NB4 (cell line): ENCODE measurements around the gene ZNF480.
"Not testable (repeated sequence)": the region's sequence is repeated elsewhere in the genome, so short reads cannot be mapped to it uniquely, and the experiment has no call there.

Source experiments
- DNase-seq: peaks from one replicate; pipeline ENCODE4 v3.0.0; 2010; ENCODE audit warnings: low read depth
- H3K4me3 ChIP-seq: one replicate; pipeline ENCODE4 v1.5.1; 2011; ENCODE audit warnings: mild to moderate bottlenecking, low read depth, low read length, moderate library complexity
- MYC ChIP-seq: IDR thresholded peaks from 2 replicates; pipeline ENCODE4 v1.6.1; 2011; ENCODE audit warnings: low read depth, low read length
- POLR2A ChIP-seq: IDR thresholded peaks from 2 replicates; pipeline ENCODE4 v1.6.1; 2011; ENCODE audit warnings: mild to moderate bottlenecking; ENCODE audit not compliant: insufficient read length; ENCODE audit errors: extremely low read depth
- TF ChIP-seq, protein P1 (sequence below): IDR thresholded peaks from 2 replicates; pipeline ENCODE4 v1.6.1; 2011; ENCODE audit warnings: low read depth, low read length
- TF ChIP-seq, protein P2 (sequence below): IDR thresholded peaks from one replicate; pipeline ENCODE4 v1.5.1; 2012; ENCODE audit warnings: low read depth, low read length

Gene ZNF480

DNA sequence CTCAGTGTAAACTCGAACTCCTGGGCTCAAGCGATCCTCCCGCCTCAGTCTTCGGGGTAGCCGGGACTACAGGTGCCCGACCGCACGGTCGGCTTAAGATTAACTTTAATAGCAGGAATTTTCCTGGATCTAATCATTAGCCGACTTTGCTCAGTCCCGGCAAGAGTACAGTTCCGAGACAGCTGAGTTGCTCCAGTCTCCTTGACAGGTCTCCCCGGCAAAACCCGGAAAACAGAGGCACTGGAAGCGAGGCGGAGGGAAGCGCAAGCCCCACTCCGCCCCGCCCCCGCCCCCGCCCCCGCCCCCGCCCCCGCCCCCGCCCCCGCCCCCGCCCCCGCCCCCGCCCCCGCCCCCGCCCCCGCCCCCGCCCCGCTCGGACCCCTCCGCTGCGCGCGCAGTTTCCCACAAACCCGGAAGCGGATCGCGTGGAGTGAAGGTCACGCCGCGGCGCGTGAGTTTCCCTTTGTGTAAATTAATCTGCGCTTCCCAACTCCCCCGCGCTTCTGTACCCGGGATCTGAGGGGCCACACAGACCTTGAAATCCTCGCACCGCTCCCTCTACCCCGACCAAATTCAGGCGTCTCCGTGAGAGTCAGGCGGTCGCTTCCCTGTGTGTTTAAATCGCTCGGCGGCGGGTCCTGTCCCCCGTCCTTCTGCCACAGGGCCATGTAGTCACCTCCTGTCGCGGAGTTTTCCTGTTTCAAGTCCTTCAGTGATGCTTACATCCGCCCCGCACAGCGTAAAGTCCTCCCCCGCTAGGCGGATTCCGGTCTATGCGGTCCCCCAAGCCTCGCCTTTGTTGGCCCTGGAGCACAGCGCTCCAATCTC, at the start of gene ZNF480:
Gene ZNF480, plus strand, starts transcription at position 397 of the 828 bp plus-strand sequence. CDS start 3,244 bp downstream, outside the sequence.
- TF ChIP-seq, protein P1, sequence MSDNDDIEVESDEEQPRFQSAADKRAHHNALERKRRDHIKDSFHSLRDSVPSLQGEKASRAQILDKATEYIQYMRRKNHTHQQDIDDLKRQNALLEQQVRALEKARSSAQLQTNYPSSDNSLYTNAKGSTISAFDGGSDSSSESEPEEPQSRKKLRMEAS, result peak; percentile 33; the same call in 1 of the 2 replicates
- TF ChIP-seq POLR2A, result peak; percentile 80
- peak; percentile 40; the same call in 1 of the 2 replicates for TF ChIP-seq MYC
- TF ChIP-seq, protein P2, sequence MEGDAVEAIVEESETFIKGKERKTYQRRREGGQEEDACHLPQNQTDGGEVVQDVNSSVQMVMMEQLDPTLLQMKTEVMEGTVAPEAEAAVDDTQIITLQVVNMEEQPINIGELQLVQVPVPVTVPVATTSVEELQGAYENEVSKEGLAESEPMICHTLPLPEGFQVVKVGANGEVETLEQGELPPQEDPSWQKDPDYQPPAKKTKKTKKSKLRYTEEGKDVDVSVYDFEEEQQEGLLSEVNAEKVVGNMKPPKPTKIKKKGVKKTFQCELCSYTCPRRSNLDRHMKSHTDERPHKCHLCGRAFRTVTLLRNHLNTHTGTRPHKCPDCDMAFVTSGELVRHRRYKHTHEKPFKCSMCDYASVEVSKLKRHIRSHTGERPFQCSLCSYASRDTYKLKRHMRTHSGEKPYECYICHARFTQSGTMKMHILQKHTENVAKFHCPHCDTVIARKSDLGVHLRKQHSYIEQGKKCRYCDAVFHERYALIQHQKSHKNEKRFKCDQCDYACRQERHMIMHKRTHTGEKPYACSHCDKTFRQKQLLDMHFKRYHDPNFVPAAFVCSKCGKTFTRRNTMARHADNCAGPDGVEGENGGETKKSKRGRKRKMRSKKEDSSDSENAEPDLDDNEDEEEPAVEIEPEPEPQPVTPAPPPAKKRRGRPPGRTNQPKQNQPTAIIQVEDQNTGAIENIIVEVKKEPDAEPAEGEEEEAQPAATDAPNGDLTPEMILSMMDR, result no peak
- peak; percentile 78 for DNase-seq

DNA sequence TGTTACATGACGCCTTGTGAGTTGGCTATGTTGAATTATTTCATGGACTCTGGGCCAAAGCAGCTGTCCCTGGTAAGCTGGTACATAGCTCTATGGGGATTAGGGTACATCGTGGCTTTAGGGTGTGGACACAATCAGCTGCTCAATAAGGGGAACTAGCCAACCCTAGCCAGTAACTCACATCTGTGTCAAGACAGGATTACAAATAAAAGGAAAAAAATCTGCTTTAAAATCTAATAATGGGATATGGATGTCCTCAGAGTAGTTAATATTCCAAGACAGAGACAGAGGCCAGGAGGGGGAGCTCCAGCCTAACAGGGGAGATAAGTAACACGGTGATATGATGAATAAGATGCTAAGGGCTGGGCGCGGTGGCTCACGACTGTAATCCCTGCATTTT, 48.7 kb upstream of the ZNF480 start:
- H3K4me3 ChIP-seq, result no peak overlapping the region
- DNase-seq, result peak; percentile 69
- TF ChIP-seq MYC, result no peak
- TF ChIP-seq, protein P2, result peak; percentile 42
- TF ChIP-seq, protein P1, result no peak
- TF ChIP-seq POLR2A, result no peak

More for the DNA sequence above, at the start of gene ZNF480:
- H3K4me3 ChIP-seq, result peak within 1 kb of the TSS; percentile 83

GRCh38 chr19:52258426-52258825, 38.5 kb upstream of the ZNF480 start:
- H3K4me3 ChIP-seq, result no peak overlapping the region
- TF ChIP-seq, protein P2, result no peak
- no peak for TF ChIP-seq POLR2A
- TF ChIP-seq, protein P1, result no peak
- TF ChIP-seq MYC, result no peak
- DNase-seq, result no peak

GRCh38 chr19:52265556-52265955, 31.4 kb upstream of the ZNF480 start:
- H3K4me3 ChIP-seq, result not testable (repeated sequence)
- DNase-seq, result peak; percentile 12

- TF ChIP-seq MYC, result peak; percentile 78; the same call in 1 of the 2 replicates
- TF ChIP-seq, protein P1, result no peak; the same call in 1 of the 2 replicates
- TF ChIP-seq POLR2A, result peak; percentile 93
- H3K4me3 ChIP-seq, result peak within 1 kb of the TSS; percentile 96
- peak; percentile 97 for DNase-seq
Observed at GRCh38 chr19:52269338-52270261, 27.4 kb upstream of the ZNF480 start, which contains the start of gene ZNF766. Gene ZNF766 (plus strand): TSS chr19:52269587. CDS start chr19:52269614, 27 bp downstream.

DNA sequence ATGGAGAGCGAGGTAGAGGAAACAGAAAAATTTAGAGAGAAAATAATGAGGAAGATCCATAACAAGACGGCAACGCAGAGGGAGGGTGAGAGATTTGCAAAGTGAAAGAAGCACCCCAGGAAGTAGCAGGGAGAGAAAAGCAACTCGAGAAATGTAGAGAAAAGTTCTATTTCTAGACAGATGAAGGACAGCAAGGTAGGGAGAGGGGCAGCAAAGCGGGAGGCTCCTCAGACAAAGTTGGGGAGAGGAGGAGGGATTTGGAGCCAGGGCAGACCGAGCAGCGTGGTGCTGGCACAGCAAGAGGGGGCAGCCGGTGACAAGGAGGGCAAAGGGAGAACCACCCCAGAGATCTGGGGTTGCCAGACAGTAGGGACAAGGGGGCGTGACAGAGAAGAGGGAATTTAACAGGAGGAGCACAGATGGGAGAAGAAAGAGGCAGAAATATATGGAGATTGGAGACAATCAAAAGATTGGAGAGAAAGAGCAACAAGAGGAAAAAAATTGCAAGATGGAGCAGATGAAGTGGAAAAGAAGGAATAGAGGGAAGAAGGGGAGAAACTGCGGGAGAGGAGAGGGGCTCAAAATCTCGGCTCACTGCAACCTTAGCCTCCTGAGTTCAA, 26.6 kb upstream of the ZNF480 start:
- peak overlapping the region; percentile 96 for H3K4me3 ChIP-seq
- peak; percentile 46 for DNase-seq
- TF ChIP-seq, protein P1, result no peak
- TF ChIP-seq POLR2A, result no peak
- no peak for TF ChIP-seq MYC
- TF ChIP-seq, protein P2, result no peak
